GM21717 (cell line): Measurements from ENCODE around the gene ZNF341.

Experiments used
- ATAC-seq: cut with Tn5 transposase; IDR thresholded peaks from one replicate; pipeline ENCODE4 v1.9.1; 2021; ENCODE audit warnings: mild to moderate bottlenecking, moderate library complexity; ENCODE audit not compliant: unreplicated experiment

Gene ZNF341

DNA sequence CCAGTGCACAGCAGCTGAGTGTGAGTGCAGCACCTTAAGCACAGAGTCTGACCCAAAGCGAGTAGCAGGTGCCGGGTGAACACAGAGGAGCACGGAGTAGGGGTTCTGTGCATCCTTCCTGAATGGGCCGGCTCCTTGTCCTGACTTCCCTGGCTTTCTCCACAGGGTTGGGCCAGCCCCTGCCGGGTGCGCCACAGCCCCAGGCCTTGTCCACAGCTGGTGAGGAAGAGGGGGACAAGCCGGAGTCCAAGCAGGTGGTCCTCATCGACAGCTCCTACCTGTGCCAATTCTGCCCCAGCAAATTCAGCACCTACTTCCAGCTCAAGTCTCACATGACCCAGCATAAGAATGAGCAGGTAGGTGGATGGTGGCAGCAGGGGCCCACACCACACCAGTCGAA, 34.9 kb downstream of the ZNF341 start:
- ATAC-seq: no peak

DNA sequence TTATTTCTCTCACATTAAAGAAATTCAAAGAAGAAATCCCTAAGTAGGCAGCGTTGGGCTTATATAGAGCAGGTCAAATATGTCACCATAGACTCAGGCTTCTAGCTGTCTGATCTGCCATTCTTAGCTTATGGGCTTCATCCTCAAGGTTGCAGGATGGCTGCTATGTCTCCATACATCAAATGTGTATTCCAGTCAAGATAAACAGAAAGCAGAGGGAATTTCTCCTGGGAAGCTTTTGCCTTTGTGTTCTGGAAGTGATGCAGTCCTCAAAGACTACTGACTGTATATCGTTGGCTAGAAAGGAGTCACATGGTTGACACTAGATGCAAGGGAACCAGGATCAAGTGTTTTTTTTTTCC, 36.0 kb downstream of the ZNF341 start:
- ATAC-seq: no peak

DNA sequence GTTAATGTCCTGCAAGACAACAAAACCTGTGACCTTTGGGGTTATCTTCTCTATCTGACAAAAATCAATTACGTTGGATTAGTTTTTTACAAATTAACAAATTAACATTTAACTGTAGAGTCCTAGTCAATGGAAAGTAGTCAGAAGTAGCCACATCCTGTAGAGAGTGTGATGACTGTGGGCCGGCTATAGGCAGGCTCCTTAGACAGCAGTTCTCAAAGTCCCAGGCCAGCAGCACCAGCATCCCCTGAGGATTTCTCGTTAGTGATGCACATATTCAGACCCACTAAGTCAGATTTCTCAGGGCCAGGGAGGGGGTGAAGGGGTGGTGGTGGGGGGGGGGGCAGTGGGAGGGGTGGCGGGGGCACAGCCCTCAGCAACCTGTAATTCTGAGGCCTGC, 37.2 kb downstream of the ZNF341 start:
- no peak for ATAC-seq

DNA sequence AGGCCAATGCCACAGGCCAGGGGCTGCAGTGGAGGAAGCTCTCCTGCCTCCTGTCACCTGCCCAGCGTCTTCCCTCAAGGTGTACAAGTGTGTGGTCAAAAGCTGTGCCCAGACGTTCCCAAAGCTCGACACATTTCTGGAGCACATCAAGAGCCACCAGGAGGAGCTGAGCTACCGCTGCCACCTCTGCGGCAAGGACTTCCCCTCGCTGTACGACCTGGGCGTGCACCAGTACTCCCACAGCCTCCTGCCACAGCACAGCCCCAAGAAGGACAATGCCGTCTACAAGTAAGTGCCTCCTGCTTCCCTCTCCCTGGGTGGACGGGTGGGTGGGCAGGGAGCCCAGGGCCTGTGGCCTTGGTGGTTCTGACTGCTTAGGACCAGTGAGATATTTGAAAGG, 38.2 kb downstream of the ZNF341 start:
- ATAC-seq: no peak

DNA sequence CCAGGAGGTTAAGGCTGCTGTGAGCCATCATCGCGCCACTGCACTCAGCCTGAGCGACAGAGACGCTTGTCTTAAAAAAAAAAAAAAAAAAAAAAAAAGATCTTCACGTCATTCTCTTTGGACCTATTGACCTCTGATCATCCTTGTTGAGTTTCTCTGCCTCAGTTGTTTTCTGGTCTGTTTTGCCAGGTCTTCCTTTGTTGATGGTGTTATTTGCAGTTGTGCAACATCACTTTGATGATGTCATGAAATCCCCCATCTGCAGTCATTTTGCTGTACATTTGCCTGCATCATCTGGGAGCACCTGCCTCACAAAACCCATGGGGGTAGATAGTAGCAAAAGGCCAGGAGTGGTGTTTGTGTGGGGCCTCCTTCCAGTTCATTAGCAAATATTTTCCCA, 40.1 kb downstream of the ZNF341 start:
- ATAC-seq: no peak

DNA sequence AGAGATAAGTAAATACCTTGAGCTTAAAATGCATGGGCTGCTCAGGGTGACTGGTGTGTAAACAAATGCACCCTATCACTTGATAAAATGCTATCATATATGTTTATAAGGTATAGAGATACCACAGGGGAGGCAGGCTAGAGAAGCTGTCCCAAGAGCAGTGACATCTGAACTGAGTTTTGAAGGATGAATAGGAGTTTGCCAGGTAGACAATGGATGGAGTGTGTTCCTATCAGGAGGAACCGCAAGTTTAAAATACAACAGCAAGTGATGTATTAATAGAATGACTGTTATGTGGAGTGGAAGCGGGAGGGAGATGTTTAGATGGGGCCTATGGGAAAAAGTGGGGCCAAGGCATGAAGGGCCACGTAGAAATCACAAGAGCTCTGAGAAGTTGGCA, 40.6 kb downstream of the ZNF341 start:
- no peak for ATAC-seq

DNA sequence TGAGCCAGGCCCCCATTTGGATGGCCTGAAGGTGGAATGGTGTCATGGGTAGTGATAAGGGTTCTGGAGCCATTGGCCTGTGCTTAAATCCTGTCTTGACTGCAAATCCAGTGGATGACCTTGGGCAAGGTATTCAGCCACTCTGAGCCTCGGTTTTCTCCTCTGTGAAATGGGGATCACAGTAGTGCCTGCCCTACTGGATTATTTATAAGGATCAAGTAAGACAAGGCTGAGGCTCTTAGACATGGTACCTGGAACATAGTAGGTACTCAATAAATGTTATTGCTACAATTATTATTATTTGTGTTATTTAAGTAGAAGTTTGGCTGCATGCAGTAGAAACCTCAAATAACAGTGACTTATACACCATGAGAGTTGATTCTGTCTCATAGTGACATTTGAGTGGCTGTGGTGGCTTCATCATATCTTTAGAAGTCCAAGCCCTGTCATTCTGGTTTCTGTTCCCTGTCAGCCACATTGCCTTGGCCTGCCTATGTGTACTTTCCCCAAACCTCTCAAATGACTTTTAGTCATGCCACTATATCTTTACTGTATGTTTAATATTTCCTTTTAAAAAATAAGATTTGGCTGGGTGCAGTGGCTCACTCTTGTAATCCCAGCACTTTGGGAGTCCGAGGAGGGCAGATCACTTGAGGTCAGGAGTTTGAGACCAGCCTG, 41.8 kb downstream of the ZNF341 start:
- peak; percentile 53 for ATAC-seq

DNA sequence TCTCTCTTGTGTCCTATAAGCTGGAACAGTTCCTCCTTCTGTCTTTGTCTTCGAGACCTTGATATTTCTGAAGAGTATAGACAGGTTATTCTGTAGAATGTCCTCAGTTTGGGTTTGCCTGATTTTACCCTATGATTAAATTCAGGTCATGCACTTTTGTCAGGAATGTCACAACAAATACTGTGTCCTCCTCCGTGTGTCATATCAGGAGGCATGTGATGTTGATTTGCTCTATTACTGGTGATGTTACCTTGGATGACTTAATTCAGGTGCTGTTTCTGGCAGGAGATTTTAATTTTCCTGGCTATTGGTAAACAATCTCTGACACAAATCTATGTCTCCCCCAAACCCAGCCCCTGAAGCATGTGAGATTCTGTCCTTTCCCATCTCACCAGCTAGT, 46.0 kb downstream of the ZNF341 start:
- no peak for ATAC-seq

DNA sequence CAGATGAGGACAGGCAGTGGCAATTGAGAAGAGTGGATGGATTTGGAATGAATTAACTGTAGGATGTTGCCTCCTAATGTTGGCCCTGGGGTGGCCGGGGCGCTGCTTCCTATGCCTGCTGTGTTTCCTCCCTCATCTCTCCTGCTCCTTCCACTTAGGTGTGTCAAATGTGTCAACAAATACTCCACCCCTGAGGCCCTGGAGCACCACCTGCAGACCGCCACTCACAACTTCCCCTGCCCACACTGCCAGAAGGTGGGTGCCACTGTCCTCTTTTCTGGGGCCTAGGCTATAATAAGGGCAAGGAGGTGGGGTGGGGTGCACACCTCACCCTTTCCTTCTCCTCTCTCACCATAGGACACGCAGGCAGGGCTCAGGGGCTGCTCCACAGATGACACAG, 49.3 kb downstream of the ZNF341 start:
- no peak for ATAC-seq

DNA sequence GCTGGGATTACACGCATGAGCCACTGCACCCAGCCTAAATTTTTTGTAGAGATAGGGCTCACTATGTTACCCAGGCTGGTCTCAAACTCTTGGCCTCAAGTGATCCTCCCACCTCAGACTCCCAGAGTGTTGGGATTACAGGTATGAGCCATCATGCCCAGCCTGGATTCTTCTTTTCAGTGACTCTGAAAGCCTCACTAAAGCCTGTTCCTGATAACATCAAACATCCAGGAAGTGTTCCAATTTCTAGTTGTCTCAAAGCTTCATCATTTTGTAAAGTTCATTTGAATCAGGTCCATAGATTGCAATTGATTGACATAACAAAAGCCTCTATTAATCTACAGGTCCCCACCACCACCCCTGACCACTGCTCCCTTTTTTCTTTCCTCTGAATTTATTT, 50.1 kb downstream of the ZNF341 start:
- ATAC-seq: no peak

DNA sequence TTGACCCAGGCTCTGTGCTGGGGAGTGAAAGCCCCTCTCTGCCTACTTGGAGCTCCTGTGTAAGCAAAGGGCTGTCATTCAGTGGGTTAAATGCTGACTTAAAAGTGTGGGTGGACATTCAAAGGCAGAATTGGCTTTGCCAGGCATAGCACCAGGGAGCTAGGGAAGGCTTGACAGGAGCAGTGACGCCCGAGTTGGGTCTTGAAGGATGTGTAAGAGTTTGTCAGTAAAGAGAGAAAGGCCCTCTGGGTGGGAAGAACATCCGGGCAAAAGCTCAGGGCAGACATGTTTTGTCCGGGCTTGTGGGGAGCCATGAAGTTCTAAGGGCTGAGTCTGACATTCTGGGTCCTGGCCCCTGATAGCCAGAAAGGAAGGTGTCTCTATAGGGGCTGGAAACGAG, 51.5 kb downstream of the ZNF341 start:
- ATAC-seq: no peak

DNA sequence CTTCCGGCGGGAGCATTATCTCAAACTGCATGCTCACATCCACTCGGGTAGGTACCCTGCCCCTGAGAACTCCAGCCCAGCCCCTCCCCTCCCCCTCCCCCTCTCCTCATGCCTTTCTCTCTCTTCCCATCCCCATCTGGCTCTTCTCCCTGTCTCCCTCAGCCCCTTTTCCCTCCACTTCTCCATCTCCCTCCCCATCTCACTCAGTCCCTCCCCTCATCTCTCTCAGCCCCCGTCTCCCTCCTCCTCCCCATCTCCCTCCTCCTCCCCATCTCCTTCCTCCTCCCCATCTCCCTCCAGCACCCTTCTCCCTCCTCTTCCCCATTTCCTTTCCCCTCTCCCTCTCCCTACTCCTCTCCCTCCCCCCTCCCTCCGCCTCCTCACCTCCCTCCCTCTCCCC, 52.0 kb downstream of the ZNF341 start:
- no peak for ATAC-seq

DNA sequence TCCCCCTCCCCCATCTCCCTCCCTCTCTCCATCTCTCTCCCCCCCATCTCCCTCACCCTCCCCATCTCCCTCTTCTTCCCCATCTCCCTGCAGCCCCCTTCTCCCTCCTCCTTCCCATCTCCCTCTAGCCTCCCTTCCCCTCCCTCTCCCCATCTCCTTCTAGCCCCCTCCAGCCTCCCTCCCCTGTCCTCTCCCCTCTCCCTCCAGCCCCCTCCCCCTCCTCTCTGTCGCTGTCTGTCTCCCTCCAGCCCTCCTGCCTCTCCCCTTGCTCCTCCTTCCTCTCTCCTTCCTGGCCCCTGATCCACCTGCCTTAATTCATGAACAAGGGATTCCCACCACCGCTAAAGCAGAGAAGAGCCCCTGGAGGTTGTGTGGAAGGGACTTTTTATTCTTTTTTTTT, 52.4 kb downstream of the ZNF341 start:
- no peak for ATAC-seq

DNA sequence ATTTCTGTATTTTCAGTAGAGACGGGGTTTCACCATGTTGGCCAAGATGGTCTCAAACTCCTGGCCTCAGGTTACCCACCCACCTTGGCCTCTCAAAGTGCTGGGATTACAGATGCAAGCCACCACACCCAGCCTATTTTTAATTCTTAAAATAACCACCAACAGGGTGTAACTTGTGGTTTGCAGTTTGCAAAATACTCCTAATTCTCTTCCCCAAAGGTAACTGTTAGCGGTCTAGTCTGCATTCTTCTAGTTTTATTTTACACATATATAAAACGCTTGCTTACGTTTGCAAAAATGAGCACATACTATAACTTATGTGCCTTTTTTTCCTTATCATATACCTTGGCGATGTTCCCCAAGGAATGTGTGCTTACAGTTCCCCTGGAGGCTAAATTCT, 53.7 kb downstream of the ZNF341 start:
- ATAC-seq: no peak

DNA sequence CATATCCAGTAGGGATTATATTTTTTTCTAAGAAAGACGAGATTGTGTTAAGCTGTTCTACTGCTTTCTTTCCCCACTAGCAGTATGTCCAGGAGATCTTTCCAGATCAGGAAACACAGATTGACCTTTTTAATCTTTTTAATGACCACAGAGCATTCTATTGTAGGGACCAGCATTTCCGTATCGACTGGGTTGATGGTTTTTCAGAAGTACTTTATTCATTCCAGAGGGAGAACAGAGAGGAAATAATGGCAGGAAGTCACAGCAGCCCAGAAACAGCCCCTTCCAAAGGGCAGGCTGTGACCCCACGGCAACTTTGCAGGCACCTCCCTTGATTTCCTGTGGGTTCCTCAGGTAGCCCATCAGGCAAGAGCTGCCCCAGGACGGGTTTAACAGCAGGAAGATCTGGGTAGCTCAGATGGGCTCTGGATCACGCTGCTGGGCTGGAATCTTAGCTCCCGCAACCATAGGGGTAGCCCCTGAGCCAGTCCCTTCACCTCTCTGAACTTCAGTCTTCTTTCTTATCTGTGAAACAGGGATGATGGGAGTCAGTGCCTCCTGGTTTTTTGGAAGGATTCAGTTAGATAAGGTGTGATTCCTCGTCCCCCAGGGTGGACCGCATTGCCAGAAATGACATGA, 55.6 kb downstream of the ZNF341 start:
- ATAC-seq: no peak

DNA sequence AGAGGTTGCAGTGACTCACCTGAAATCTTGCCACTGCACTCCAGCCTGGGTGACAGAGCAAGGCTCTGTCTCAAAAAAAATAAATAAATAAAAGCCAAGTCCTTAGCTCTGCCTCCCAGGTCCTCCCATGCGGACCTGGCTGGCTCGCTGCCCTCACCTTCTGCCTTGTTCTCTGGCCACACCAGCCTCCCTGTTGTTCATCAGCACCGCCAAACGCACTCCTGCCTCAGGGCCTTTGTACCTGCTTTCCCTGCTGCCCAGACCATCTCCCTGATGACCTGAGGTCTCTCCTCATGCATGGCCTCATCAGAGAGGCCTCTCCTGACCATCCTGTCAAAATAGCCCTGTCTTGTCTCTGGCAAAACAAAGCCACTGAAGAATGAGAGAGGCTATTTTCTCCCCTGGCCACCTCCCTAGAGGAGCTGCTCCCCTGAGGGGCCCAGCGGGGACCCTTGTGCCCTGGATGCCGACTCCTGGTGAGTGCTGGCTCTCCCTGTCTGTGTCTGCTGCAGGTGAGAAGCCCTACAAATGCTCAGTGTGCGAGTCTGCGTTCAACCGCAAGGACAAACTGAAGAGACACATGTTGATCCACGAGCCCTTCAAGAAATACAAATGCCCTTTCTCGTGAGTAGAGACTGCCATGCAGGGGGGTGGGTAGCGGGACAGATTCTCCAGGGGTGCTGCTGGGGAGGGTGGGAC, 56.7 kb downstream of the ZNF341 start:
- ATAC-seq: no peak

DNA sequence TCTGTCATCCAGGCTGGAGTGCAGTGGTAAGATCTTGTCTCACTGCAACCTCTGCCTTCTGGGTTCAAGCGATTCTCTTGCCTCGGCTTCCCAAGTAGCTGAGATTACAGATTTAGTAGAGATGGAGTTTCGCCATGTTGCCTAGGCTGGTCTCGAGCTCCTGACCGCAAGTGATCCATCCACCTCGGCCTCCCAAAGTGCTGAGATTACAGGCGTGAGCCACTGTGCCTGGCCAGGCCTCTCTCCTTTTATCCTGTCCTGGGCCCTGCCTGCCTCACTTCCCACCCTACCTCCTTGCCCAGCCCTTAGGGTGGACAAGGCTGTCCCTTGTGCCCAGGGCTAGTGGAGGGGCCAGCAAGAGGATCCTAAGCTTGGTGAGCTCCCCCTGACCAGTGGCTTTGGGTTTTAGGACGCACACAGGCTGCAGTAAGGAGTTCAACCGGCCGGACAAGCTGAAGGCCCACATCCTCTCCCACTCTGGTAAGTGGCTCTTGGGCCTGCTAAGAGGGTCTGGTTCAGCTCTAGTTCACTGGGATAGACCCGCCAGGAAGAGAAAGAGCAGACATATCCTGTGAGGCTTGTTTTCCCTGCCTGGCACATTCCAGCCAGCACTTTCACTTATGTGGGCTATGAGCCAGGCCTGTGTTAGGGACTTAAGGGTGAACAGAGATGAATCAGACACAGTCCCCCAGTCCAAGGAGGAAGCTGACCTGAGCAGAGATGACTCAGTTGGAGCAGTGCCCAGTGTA, 57.5 kb downstream of the ZNF341 start:
- no peak for ATAC-seq

DNA sequence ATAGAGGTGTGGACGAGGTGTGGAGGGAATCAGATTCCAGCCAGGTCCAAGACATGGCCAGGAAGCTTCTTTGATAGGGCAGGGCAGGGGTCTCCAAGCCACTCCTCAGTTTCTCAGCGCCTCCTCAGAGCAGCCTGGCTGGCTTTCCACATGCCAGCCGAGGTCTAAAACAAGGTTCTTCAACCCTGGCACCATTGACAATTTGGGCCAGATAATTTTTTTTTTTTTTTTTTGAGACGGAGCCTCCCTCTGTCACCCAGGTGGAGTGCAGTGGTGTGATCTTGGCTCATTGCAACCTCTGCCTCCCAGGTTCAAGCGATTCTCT, 58.0 kb downstream of the ZNF341 start:
- no peak for ATAC-seq

DNA sequence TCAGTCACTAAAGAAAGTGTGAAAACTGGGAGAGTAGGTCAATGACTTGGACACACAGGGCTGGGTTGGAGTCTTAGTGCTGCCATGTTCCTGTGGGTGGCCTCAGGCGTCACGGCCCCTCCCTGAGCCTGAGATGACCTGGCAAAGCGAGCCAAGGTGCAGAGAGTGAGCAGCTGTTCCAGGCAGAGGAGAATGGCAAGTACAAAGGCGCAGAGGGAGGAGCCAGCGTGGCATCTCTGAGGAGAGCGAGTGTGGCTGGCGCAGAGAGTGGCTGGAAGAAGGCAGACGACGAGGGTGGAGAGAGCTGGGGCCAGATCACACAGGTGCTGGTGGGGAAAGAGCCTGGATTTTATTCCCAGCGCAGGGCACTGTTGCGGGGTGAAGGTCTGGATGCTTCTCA, 58.8 kb downstream of the ZNF341 start:
- ATAC-seq: no peak

DNA sequence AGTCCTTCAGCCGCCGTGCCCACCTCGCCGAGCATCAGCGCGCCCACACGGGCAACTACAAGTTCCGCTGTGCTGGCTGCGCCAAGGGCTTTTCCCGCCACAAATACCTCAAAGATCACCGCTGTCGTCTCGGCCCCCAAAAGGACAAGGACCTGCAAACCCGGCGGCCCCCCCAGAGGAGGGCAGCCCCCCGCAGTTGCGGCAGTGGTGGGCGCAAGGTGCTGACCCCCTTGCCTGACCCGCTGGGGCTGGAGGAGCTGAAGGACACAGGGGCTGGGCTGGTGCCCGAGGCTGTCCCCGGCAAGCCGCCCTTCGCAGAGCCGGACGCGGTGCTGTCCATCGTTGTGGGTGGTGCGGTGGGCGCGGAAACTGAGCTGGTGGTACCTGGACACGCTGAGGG, 59.2 kb downstream of the ZNF341 start:
- ATAC-seq: no peak

DNA sequence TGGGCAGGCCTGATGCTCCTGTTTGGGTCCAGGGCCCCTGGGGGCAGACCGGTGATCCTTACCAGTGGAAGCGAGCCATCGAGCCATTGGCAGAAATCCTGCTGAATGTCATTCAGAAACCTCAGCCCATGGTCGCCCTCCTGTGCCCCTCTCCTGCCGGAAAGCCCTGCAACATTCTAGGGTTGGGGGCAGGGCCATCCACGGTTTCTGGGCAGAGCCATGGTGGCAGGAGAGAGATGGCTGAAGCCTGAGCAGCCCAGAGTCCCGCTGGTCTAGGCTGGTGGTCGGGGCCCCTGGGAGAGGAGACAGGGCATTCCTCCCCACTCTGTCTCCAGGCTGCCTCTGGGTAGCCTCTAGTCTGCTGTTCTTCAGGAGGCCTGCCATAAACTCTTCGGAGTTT, 59.7 kb downstream of the ZNF341 start:
- no peak for ATAC-seq
